Tibial nerve (tissue), 4 donors: ENCODE data around the gene ZFAND2A. TPM values are rescaled to one million over a fixed set of nuclear protein-coding genes. Genes with fewer than 3 reads are reported as not detected.
A peak's percentile ranks its signal among the peaks of the same experiment; 100 is the strongest.
"Not testable (repeated sequence)": the region's sequence is repeated elsewhere in the genome, so short reads cannot be mapped to it uniquely, and the experiment has no call there.

Source experiments
- DNase-seq, 2 donors: peaks; one replicate each; pipeline ENCODE4 v3.0.0-alpha.2; 2019; ENCODE audit warnings: low spot score in 2 of 2
- H3K27ac ChIP-seq, 4 donors: fragments of 200-600 bp; sonication (generic) in 3 of 4; one replicate each; pipeline ENCODE4 v1.5.1; 2017 to 2019; ENCODE audit warnings: mild to moderate bottlenecking in 1 of 4
- H3K27me3 ChIP-seq, 2 donors: fragments of 200-600 bp; sonication (generic) in 1 of 2; one replicate each; pipeline versions ENCODE4 v1.5.1 to v1.6.0; 2017 to 2019
- H3K36me3 ChIP-seq, 3 donors: fragments of 200-600 bp; sonication (generic); one replicate each; pipeline ENCODE4 v1.5.1; 2018 to 2019
- H3K4me1 ChIP-seq, 4 donors: fragments of 200-600 bp; sonication (generic) in 3 of 4; one replicate each; pipeline ENCODE4 v1.5.1; 2017 to 2019
- H3K4me3 ChIP-seq, 4 donors: fragments of 200-600 bp; sonication (generic) in 3 of 4; one replicate each; pipeline ENCODE4 v1.5.1; 2017 to 2019; ENCODE audit warnings: mild to moderate bottlenecking in 1 of 4, moderate library complexity in 1 of 4
- H3K9me3 ChIP-seq, 4 donors: fragments of 200-600 bp; sonication (generic) in 3 of 4; one replicate each; pipeline ENCODE4 v1.5.1; 2017 to 2019
- CTCF ChIP-seq, 5 experiments: fragments of 200-600 bp in 3 of 5; fragments of 450-650 bp in 2 of 5; sonication (generic) in 3 of 5; IDR thresholded peaks; one replicate each; pipeline ENCODE4 v1.5.1; 2016 to 2019; ENCODE audit warnings: antibody characterized with exemption in 5 of 5, mild to moderate bottlenecking in 3 of 5, moderate library complexity in 2 of 5
- EP300 ChIP-seq, 2 donors: sonication (generic); formaldehyde crosslinking; IDR thresholded peaks; one replicate each; pipeline ENCODE4 v1.6.1; 2017; ENCODE audit warnings: antibody characterized with exemption in 2 of 2, mild to moderate bottlenecking in 1 of 2
- POLR2A ChIP-seq, 2 donors: fragments of 450-650 bp; IDR thresholded peaks; one replicate each; pipeline ENCODE4 v1.6.1; 2017; ENCODE audit warnings: antibody characterized with exemption in 2 of 2, mild to moderate bottlenecking in 2 of 2, moderate library complexity in 2 of 2
- WGBS, 2 donors: methylation state at CpG; one replicate each; pipeline ENCODE4 v1.1.5; 2018; 5-methylcytosine and 5-hydroxymethylcytosine counted together
- total RNA-seq, 4 donors: library from RNA; depleted of rRNA; stranded (reverse); fragments of >200 nt; gene quantifications; one replicate each; pipeline ENCODE4 v1.1.0, GENCODE V29; 2016

ZFAND2A gene
- total RNA-seq, 4 donors from 2014 or later: 29.7 to 36.8 (median 33.7) TPM

DNA sequence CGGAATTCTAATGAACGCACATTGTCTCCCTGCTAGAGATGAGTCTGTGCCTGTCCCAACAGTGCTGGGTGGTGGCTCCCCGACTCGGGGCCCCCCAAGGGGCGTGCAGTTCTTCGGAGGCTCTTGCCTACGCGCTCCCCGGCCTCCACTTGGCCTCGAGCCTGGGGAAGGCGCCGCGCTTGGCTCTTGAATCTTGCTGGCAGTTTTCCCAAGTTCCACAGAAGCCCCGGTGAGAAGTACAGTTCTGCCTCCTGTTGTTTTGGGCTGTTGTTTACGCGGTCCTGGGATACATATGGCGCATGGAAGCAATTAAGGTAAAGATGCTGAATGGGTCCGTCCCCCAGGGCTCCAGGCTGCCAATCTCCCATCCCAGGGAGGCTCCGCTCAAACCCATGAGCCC lies 40.0 kb upstream of the ZFAND2A start:
- no peaks in the 10 kb centered on the region for H3K4me1 ChIP-seq
- no peaks in the 10 kb centered on the region for H3K9me3 ChIP-seq
- no peak for DNase-seq
- no peak overlapping the region for H3K4me3 ChIP-seq
- 32 to 36% methylated on average over 19 of the region's 19 CpGs for WGBS, 2 donors
- no peak overlapping the region for H3K27ac ChIP-seq
- TF ChIP-seq POLR2A (IDR thresholded peaks at IDR 0.05) (no peak), EP300 (IDR thresholded peaks at IDR 0.05) (no peak), CTCF (IDR thresholded peaks at IDR 0.05) (no peak)
- peaks cover 0 to 69% of the 10 kb centered on the region in 2 donors for H3K27me3 ChIP-seq
- no peaks in the 10 kb centered on the region for H3K36me3 ChIP-seq

DNA sequence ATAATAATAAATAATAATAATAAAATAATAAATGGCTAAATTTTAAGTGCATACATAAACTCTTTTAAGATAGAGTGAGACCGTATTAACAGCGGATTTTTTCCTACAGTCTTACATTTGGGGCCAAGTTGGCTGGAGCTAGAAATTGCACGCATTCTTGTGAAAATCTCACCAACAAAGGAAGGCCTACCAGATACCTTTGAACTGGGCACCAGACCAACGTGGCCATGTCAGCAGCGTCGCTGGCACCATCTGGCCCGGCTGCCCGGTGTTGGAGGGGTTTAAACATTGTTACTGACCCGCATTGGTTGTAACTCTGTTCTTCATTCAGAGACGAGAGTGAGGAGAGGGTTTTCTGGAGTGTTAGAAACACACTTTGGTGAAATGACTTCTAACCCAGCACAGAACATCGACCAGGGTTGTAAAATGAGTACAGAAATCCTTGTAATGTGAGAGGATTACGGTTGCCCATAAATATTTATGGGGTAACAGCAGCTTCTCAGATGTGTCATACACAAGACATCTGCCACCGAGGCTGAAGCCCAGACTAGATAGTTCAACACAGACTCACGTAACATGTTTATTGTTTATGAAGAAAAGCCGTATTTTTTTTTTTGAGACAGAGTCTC lies 38.1 kb upstream of the ZFAND2A start:
- Histone ChIP-seq H3K36me3 (no peaks in the 10 kb centered on the region), H3K4me3 (no peak overlapping the region), H3K9me3 (no peaks in the 10 kb centered on the region), H3K27me3 (peaks cover 0 to 84% of the 10 kb centered on the region in 2 donors), H3K4me1 (no peaks in the 10 kb centered on the region), H3K27ac (no peak overlapping the region)
- no peak for DNase-seq
- TF ChIP-seq EP300 (IDR thresholded peaks at IDR 0.05) (no peak), POLR2A (IDR thresholded peaks at IDR 0.05) (no peak), CTCF (IDR thresholded peaks at IDR 0.05) (no peak)
- 23 to 35% methylated on average over 15 of the region's 15 CpGs for WGBS, 2 donors

GRCh38 chr7:1196950-1197349 lies 37.0 kb upstream of the ZFAND2A start:
- peaks cover 0 to 82% of the 10 kb centered on the region in 2 donors for H3K27me3 ChIP-seq
- no peak for DNase-seq
- no peaks in the 10 kb centered on the region for H3K4me1 ChIP-seq
- TF ChIP-seq EP300 (IDR thresholded peaks at IDR 0.05) (no peak), CTCF (IDR thresholded peaks at IDR 0.05) (no peak), POLR2A (IDR thresholded peaks at IDR 0.05) (no peak)
- H3K9me3 ChIP-seq: no peaks in the 10 kb centered on the region
- WGBS, 2 donors: 89 to 95% methylated on average over 6 of the region's 6 CpGs
- H3K4me3 ChIP-seq: no peak overlapping the region
- H3K36me3 ChIP-seq: no peaks in the 10 kb centered on the region
- no peak overlapping the region for H3K27ac ChIP-seq

DNA sequence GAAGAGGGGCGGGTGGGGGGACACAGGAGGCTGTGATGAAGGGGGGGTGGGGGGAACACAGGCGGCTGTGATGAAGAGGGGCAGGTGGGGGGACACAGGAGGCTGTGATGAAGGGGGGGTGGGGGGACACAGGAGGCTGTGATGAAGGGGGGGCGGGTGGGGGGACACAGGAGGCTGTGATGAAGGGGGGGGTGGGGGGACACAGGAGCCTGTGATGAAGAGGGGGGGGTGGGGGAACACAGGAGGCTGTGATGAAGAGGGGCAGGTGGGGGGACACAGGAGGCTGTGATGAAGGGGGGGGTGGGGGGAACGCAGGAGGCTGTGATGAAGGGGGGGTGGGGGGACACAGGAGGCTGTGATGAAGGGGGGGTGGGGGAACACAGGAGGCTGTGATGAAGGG lies 36.4 kb upstream of the ZFAND2A start:
- not testable (repeated sequence) for H3K9me3 ChIP-seq, H3K27ac ChIP-seq, H3K4me1 ChIP-seq, DNase-seq, H3K4me3 ChIP-seq, H3K36me3 ChIP-seq
- WGBS, 2 donors: no CpG with 5 or more reads among the region's 4 CpGs
- H3K27me3 ChIP-seq: peaks cover 0 to 84% of the 10 kb centered on the region in 2 donors

GRCh38 chr7:1193593-1194424 lies 33.8 kb upstream of the ZFAND2A start:
- no peak overlapping the region for H3K27ac ChIP-seq
- H3K36me3 ChIP-seq: no peaks in the 10 kb centered on the region
- no peaks in the 10 kb centered on the region for H3K4me1 ChIP-seq
- H3K27me3 ChIP-seq: peaks cover 0 to 83% of the 10 kb centered on the region in 2 donors
- 26 to 38% methylated on average over 35 to 36 of the region's 36 CpGs for WGBS, 2 donors
- H3K4me3 ChIP-seq: no peak overlapping the region
- TF ChIP-seq CTCF (IDR thresholded peaks at IDR 0.05) (peak; percentile 9 to 52 (median 23)), POLR2A (IDR thresholded peaks at IDR 0.05) (no peak), EP300 (IDR thresholded peaks at IDR 0.05) (no peak)
- H3K9me3 ChIP-seq: no peaks in the 10 kb centered on the region
- DNase-seq: no peak
